Ascending aorta (tissue), 2 donors: ENCODE results near the gene OBP2B. TPM values are rescaled to one million over a fixed set of nuclear protein-coding genes. Genes with fewer than 3 reads are reported as not detected.

Experiments used
- DNase-seq, 2 donors: peaks; one replicate each; pipeline ENCODE4 v3.0.0-alpha.2; 2019; ENCODE audit warnings: low spot score in 2 of 2
- H3K27ac ChIP-seq, 2 donors: fragments of 200-600 bp; sonication (generic); one replicate each; pipeline ENCODE4 v1.5.1; 2016 to 2017; ENCODE audit warnings: mild to moderate bottlenecking in 1 of 2
- H3K27me3 ChIP-seq: fragments of 200-600 bp; sonication (generic); one replicate; pipeline ENCODE4 v1.5.1; 2017
- H3K36me3 ChIP-seq, 2 donors: fragments of 200-600 bp; sonication (generic); one replicate each; pipeline ENCODE4 v1.5.1; 2016
- H3K4me1 ChIP-seq, 2 donors: fragments of 200-600 bp; sonication (generic); one replicate each; pipeline ENCODE4 v1.5.1; 2016 to 2017; ENCODE audit warnings: mild to moderate bottlenecking in 1 of 2
- H3K4me3 ChIP-seq, 2 donors: fragments of 200-600 bp; sonication (generic); one replicate each; pipeline ENCODE4 v1.5.1; 2016 to 2017; ENCODE audit warnings: mild to moderate bottlenecking in 1 of 2
- H3K9me3 ChIP-seq, 2 donors: fragments of 200-600 bp; sonication (generic); one replicate each; pipeline ENCODE4 v1.5.1; 2016
- intact Hi-C: fragments of 100-400 bp; cut with DNase I; formaldehyde crosslinking; loops from one replicate; pipeline ENCODE4 v1.15.1; 2023
- total RNA-seq: library from RNA; depleted of rRNA; stranded (reverse); fragments of >200 nt; gene quantifications from one replicate; pipeline ENCODE4 v1.1.0, GENCODE V29; 2016
- TF ChIP-seq, protein P1 (sequence below), 3 experiments: fragments of 200-600 bp in 2 of 3; fragments of 450-650 bp in 1 of 3; sonication (generic) in 2 of 3; IDR thresholded peaks; one replicate each; pipeline ENCODE4 v1.5.1; 2016 to 2019; ENCODE audit warnings: antibody characterized with exemption in 3 of 3, mild to moderate bottlenecking in 1 of 3, moderate library complexity in 1 of 3

The OBP2B gene
- total RNA-seq, 1 donor from 2014 or later = not detected

DNA sequence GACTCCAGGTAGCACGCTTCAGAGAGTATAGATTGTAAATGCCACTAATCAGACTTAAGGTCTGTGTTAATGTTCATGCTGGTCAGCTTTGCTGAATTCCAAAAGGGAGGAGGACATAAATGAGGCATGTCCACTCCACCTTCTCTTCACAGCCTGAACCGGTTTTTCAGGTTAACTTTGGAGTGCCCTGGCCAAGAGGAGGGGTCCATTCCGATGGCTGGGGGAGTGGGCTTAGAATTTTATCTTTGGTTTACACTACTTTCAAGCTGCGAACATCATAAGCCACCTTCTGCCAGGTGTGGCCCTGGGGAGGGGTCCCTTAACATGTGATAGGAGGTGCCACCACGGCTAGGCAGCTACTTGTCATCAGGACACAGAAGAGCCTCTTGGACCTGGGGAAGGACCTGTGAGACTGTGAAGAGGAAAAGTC, 41.7 kb upstream of the OBP2B start:
- TF ChIP-seq, protein P1, sequence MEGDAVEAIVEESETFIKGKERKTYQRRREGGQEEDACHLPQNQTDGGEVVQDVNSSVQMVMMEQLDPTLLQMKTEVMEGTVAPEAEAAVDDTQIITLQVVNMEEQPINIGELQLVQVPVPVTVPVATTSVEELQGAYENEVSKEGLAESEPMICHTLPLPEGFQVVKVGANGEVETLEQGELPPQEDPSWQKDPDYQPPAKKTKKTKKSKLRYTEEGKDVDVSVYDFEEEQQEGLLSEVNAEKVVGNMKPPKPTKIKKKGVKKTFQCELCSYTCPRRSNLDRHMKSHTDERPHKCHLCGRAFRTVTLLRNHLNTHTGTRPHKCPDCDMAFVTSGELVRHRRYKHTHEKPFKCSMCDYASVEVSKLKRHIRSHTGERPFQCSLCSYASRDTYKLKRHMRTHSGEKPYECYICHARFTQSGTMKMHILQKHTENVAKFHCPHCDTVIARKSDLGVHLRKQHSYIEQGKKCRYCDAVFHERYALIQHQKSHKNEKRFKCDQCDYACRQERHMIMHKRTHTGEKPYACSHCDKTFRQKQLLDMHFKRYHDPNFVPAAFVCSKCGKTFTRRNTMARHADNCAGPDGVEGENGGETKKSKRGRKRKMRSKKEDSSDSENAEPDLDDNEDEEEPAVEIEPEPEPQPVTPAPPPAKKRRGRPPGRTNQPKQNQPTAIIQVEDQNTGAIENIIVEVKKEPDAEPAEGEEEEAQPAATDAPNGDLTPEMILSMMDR (IDR thresholded peaks at IDR 0.05) = no peak
- Histone ChIP-seq H3K36me3 (no peaks in the 10 kb centered on the region), H3K27ac (no peak overlapping the region), H3K4me1 (no peaks in the 10 kb centered on the region), H3K4me3 (no peak overlapping the region), H3K9me3 (no peaks in the 10 kb centered on the region), H3K27me3 (no peaks in the 10 kb centered on the region)
- no peak for DNase-seq
- intact Hi-C loops = no loop called here

DNA sequence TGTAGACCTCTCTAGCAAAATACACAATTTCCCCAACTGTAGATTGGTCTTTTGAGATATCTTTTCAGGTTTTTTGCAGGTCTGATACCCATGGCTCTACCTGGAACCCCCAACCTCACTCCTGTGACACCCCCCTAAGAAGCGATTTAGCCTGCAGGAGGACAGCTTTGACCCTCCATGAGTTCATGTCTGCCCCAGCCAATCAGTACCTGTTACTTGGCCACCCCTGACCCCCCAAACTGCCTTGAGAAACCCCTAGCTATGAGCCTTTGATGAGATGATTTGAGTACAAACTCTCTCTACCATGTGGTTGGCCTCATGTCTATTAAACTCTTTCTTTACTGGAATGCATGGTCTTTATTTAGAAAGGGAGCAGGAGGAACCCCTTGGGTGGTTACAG, 40.3 kb upstream of the OBP2B start:
- intact Hi-C loops = no loop called here
- no peaks in the 10 kb centered on the region for H3K36me3 ChIP-seq
- H3K27me3 ChIP-seq = no peaks in the 10 kb centered on the region
- no peak for DNase-seq
- H3K4me1 ChIP-seq = no peaks in the 10 kb centered on the region
- no peak overlapping the region for H3K27ac ChIP-seq
- H3K4me3 ChIP-seq = no peak overlapping the region
- H3K9me3 ChIP-seq = no peaks in the 10 kb centered on the region
- TF ChIP-seq, protein P1 (IDR thresholded peaks at IDR 0.05) = no peak

DNA sequence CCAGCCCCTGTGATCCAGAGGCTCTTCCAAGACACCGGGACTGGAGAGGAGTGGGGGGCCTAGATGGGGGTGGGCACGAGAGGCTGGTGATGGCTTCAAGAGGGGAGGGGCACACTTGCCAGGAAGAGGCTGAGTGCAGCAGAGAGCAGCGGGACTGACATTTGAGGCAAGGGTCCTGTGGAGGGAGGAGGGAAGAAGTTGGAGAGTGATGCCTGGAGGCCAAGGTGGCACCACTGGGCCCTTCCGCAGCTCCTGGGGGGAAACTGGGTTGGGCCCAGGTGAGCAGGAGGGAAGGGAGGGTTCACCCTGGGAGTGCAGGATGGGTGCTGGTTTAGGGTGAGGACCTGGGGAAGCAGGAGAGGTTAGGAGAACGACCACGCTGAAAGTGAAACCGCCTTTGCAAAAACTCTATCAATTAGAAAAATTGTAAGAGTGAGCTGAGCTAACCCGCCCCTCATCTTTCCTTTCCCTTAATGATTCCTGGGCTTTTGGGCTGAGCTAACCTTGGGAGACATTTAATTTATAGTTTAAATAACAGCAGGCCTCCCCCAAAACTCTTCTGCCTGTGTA, 39.8 kb upstream of the OBP2B start:
- no peaks in the 10 kb centered on the region for H3K27me3 ChIP-seq
- H3K27ac ChIP-seq = no peak overlapping the region
- intact Hi-C loops = no loop called here
- H3K9me3 ChIP-seq = no peaks in the 10 kb centered on the region
- DNase-seq = no peak
- H3K36me3 ChIP-seq = no peaks in the 10 kb centered on the region
- no peaks in the 10 kb centered on the region for H3K4me1 ChIP-seq
- no peak overlapping the region for H3K4me3 ChIP-seq
- TF ChIP-seq, protein P1 (IDR thresholded peaks at IDR 0.05) = no peak

DNA sequence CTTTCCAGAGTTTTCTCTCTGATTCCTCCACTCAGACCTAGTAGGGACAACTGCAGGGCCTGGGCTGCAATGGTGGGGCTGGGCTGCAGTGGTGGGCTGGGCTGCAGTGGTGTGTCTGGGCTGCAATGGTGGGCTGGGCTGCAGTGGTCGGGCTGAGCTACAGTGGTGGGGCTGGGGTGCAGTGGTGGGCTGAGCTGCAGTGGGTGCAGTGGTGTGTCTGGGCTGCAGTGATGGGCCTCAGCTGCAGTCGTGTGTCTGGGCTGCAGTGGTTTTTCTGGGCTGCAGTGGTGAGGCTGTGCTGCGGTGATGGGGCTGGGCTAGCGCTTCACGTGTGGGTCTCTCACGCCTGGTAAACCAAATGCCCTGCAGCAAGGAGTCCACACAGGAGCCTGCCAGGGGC, 38.6 kb upstream of the OBP2B start:
- H3K9me3 ChIP-seq = no peaks in the 10 kb centered on the region
- H3K36me3 ChIP-seq = no peaks in the 10 kb centered on the region
- no peaks in the 10 kb centered on the region for H3K27me3 ChIP-seq
- TF ChIP-seq, protein P1 (IDR thresholded peaks at IDR 0.05) = no peak
- no peaks in the 10 kb centered on the region for H3K4me1 ChIP-seq
- intact Hi-C loops = no loop called here
- no peak for DNase-seq
- H3K4me3 ChIP-seq = no peak overlapping the region
- no peak overlapping the region for H3K27ac ChIP-seq

DNA sequence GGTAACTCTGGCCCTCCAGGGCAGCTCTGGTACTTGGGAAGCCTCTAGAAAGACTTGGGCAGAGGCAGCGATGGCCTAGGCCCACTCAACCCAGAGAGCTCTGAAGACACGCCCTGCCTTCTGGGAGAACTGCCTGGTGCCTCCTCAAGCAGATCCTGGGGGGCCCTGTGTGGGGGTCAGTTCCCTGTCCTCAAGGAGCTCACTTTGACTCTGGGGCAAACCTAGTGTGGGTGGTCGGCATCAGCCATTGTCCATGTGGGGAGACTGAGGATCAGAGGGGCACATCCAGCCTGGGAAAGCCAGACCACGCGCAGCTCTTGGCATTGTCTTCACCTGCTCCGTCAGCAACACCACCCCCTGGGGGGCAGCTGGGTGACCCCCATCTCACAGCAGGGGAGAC, 37.9 kb upstream of the OBP2B start:
- TF ChIP-seq, protein P1 (IDR thresholded peaks at IDR 0.05) = no peak
- Histone ChIP-seq H3K27ac (no peak overlapping the region), H3K36me3 (no peaks in the 10 kb centered on the region), H3K27me3 (no peaks in the 10 kb centered on the region), H3K9me3 (no peaks in the 10 kb centered on the region), H3K4me1 (no peaks in the 10 kb centered on the region), H3K4me3 (no peak overlapping the region)
- DNase-seq = no peak
- intact Hi-C loops = no loop called here

DNA sequence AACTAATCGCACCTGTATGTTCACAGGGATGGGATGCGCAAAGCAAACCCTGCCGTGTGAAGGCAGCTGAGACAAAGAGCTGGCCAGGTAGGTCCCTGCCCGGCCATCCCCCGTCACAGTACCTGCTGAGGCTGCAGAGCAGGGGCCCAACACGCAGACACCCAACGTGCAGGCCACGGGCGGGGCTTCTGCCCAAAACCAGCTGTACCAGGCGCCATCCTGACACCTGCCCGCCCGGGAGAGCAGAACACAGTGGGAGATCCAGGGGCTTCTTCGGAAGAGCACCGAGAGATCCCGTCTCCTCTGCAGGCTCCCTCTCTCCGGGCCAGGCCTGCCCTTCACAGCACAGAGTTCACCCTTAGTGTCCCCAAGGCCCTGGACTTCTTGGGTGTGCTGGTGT, 37.5 kb upstream of the OBP2B start:
- DNase-seq = no peak
- no peaks in the 10 kb centered on the region for H3K4me1 ChIP-seq
- no peaks in the 10 kb centered on the region for H3K36me3 ChIP-seq
- no peaks in the 10 kb centered on the region for H3K27me3 ChIP-seq
- TF ChIP-seq, protein P1 (IDR thresholded peaks at IDR 0.05) = no peak
- H3K4me3 ChIP-seq = no peak overlapping the region
- intact Hi-C loops = no loop called here
- H3K9me3 ChIP-seq = no peaks in the 10 kb centered on the region
- H3K27ac ChIP-seq = no peak overlapping the region
